Stimulated activated CD4-positive, alpha-beta T cell treated with anti-CD3 and anti-CD28 coated beads, TNF-alpha, amount 100 ng/mL, for 1 hour (primary cell): ENCODE data around the gene GNAO1.

ENCODE experiments used
- DNase-seq, 3 donors: peaks; one replicate each; pipeline ENCODE4 v3.0.0-alpha.2; 2020; ENCODE audit warnings: low read depth in 3 of 3, low spot score in 1 of 3

GNAO1 gene

DNA sequence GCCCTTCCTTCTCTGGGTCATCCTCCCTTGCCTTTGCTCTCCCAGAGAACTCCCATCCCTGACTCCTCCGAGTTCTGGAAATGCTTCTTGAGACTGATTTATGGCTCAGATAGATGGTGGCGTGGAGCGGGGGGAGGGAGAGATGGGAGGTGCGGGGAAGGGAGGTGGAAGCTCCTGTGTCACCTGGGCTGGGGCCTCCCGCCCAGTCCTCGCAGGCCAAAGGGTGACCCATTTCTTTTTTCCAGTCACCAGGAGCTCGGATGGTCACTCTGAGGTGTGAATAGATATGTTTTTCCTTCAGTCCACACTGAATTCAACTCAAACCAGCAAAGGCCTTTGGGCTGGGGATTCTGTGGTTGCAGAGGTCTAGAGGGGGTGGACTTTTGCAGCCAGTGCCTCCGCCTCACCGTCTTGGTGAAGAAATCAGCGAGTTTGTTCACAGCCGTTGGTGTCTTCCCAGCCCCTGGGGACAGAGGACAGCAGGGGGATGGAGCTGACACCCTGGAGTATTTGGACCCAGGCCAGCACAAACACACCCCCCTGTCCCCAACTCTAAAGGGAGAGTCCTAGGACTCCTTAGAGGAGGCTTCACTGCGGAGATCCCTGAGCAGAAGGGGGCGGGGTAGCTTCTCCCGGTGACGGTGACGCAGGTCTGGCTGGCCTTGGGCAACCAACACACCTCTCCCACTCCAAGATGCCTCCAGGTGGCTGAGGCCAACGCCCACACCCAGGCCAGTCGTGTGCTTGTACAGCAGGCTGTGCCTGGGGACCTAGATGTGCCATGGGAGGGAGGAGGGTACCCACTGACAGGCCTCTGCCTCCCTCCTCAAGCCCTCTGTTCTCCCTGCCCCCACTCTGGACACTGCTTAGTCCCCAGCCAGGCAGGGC lies 153.5 kb downstream of the GNAO1 start:
- no peak for DNase-seq

DNA sequence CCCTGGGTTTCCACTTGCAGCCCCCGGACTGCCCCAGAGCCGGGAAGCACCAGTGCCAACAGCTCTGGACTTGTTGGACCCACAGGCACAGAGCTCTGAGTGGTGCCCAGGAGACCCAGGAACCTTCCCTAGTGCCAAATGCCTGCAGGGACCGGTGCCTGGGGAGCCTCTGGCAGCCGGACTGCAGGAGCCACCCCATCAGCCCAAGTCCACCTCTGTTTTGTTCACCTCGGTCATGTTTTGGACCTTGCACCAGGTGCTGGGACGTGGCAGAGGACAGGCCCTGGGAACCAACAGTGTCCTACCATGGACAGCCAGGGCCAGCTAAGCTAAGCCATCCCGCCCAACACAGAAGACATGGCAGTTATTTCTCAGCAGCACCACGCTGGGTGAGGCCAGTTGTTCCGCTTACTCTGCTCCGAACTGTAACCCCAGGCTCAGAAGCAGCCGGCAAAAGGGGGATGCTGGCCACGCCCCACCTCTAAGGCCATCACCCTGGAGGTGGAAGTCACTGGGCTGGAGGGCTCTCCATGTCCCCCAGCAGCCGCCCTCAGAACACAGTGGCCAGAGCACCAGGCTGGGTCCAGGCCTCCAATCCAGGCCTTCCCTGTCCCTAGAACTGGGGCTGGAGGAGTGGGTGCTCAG lies 154.2 kb downstream of the GNAO1 start:
- DNase-seq, result no peak

GRCh38 chr16:56346131-56346890 lies 155.0 kb downstream of the GNAO1 start:
- DNase-seq, result no peak

GRCh38 chr16:56347166-56347565 lies 155.9 kb downstream of the GNAO1 start:
- no peak for DNase-seq

DNA sequence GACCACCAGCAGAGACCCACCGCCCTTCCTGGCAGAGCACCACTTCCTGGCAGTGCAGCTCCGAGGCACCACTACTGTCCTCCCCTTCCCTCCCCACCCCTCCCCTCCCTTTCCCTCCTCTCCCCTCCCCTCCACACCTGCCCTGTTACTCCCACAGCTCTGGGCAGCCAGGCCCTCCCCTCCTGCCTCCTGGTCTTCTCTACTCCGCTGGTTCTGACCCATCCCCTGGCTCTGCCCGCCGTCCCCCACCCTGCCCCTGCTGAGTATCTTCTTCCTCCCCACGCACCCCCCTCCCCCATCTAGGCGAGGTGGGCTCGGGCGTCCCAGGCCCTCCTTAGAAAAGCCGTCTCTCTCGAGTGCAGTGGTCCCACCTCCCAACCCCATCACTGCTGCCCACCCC lies 156.4 kb downstream of the GNAO1 start:
- no peak for DNase-seq

DNA sequence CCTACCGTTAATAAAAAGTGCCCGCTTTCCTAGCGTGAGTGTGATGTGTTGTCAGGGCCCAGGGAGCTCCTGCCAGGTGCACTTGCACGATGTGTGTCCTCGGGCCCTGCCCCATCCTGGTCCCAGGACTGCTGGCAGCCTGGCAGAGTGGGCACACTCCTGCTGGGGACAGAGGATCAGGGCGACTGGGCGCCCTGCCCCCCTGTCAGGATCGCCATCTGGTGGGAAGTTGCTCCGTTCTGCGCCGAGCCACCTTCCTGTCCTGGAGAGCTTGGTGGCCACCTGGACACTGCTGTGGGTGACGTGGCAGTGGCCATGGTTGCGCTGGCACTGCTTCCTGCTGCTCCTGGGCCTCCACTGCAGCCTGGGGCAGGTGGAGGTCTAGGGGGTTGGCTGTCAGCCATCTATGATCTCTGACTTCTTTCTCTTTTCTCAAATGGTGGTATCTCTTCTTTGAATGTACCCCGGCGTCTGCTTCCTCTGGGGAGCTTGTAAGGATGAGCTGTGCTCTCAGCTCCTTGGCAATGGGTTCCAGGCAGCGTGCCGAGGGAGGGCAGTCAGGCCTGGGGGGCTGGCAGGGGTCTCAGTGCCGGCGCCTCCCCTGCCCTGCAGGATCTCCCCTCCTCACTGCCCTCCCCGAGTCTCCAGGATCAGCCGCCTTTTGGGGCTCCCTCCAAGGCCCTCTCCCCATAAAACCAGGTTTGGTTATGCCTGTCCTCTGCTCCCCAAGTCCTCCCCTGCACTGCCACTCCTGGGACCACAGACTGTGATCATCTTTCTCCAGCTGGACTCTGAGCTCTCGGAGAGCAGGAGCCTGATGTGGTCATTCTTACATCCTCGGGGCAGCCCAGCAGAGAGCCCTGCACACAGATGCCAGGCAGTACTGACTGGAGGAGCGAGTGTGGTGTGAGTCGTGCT lies 157.1 kb downstream of the GNAO1 start:
- no peak for DNase-seq

DNA sequence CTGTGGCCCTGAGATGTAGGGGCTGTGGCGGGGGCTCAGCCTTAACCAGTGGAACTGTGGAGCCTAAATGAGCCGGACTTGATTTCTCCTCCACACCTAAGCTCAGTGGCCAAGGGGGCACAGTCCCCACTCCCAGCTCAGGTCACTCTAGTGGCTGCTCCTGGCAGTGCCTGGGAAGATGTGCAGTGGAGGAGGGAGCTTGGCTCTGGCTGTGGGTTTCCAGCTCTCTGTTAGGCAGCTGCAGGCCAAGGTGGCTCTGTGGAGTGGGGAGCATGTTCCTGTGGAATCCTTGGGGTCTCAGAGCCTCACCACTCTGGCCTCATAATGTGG lies 157.8 kb downstream of the GNAO1 start:
- DNase-seq, result no peak

GRCh38 chr16:56349711-56350161 lies 158.4 kb downstream of the GNAO1 start:
- no peak for DNase-seq

DNA sequence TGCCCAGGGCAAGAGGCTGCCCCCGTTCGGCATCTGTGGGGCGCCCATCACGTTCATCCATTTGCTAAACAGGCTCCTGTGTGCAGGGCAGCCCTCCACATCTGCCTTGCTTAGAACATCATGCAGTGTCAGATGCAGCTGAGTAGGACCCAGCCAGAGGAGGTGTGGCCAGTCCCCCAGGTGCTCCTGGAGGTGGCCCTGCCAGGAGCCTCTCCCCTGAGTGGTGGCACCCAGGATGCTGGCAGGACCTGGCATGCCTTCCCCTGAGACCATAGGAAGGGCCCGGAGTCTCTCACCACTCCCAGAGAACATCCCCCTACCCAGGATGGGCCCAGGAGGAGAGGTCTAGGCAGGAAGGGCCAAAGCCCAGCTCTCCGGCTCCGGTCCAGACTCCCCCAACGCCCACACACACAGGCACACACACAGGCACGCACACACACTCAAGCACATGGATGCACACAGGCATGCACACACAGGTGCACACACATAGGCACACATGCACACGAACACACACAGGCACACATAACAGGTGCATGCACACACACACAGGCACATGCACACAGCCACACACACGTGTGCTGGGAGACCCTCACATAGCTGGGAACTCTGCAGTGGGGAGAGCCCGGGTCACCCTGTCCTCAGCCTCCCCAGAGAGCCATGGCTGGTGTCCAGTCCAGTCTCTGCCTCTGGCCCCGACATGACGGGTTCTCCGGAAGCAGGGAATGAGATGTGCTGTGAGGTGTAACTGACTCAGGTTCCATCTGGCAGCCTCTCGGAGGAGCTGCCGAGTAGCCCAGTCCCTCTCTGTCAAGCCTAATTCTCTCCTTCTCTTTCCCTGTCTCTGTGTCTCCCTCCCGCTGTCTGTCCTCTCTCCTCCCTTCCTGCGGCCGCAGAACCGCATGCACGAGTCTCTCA lies 159.5 kb downstream of the GNAO1 start:
- no peak for DNase-seq

DNA sequence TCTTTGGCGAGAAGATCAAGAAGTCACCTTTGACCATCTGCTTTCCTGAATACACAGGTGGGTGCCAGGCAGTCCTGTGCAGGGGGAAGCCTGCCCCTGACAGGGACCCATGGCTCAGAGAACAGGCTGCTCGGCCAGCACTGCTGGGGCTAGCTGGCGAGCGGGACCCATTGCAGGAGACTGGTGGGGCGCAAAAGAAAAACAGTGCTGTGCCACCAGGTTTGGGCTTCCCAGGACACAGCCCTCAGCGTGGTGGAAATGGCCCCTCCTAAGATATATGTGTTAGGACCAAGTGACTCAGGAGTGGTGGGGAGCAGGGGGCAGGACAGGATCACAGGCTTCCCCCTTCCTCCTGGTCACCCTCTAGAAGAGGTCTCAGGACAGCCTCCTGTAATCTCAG lies 160.2 kb downstream of the GNAO1 start:
- no peak for DNase-seq

DNA sequence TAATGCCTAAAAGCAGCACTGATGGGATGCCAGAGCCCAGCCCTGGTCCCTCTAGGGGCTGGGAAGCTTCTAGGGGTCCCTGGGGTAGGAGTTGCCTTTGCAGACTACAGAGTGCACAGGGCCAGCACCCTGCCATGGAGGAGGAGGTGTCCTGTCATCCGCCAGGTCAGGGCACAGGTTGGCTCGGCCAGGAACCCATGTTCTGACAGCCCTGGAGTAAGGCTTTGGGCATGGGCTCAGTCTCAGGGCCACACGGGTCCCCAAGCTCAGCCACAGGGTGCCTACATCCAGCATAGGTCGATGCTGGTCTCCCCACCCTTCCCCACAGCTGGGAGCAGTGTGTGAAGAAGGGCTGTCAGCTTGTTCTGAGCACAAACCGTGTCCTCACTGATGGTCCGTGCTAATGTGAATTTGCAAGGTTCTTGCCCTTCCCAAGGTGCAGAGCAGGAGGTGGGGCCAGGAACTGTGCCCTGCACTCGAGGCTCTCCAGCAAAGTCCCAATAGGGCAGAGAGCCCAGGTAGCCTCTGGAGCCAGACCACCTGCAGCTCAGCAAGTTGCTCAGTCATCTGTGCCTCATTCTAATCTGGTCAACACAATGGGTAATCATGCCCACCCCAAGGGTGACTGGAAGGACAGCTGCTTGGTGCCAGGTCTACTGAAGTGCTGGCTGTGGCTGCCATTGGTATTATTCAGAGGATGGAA lies 161.2 kb downstream of the GNAO1 start:
- no peak for DNase-seq

GRCh38 chr16:56353054-56353921 lies 162.0 kb downstream of the GNAO1 start:
- DNase-seq, result no peak

- DNase-seq, result no peak
These were observed 162.7 kb downstream of the GNAO1 start for GRCh38 chr16:56354016-56354415.

- DNase-seq, result no peak
These were observed 163.5 kb downstream of the GNAO1 start for GRCh38 chr16:56354746-56355145.

- no peak for DNase-seq
These were observed 163.9 kb downstream of the GNAO1 start for GRCh38 chr16:56355221-56355620.

- no peak for DNase-seq
These were observed 164.5 kb downstream of the GNAO1 start for GRCh38 chr16:56355786-56356275.

GRCh38 chr16:56356276-56357240 lies 165.3 kb downstream of the GNAO1 start:
- peak in 2 of 3 donors; percentile 9 to 31 for DNase-seq
